Naive thymus-derived CD4-positive, alpha-beta T cell (primary cell): ENCODE measurements around the gene PCNX2. TPM values are rescaled to one million over a fixed set of nuclear protein-coding genes. Genes with fewer than 3 reads are reported as not detected.

Experiments used
- ATAC-seq: fragments of 150-1000 bp; cut with Tn5 transposase; 2 replicates; pipeline ENCODE4 v1.10.0; 2021; ENCODE audit warnings: mild to moderate bottlenecking, moderate library complexity
- CTCF ChIA-PET: fragments of 350-600 bp; sonication (Branson Sonifier 250); formaldehyde crosslinking; loops from one replicate; lab custom pipeline; 2021; ENCODE audit warnings: antibody characterized with exemption; lab: Charles Lee
- POLR2A ChIA-PET: fragments of 350-600 bp; sonication (Branson Sonifier 250); formaldehyde crosslinking; loops from one replicate; lab custom pipeline; 2021; ENCODE audit warnings: antibody characterized with exemption, inconsistent platforms; lab: Charles Lee
- DNase-seq, 9 donors: peaks; one replicate each; pipeline versions ENCODE4 v3.0.0 to v3.0.0-alpha.2; 2020 to 2022; ENCODE audit warnings: mixed read lengths in 1 of 9
- H3K27ac ChIP-seq: one replicate; pipeline ENCODE4 v1.7.0; 2013; ENCODE audit warnings: mild to moderate bottlenecking, low read depth, low read length, moderate library complexity
- H3K27me3 ChIP-seq, 2 donors: one replicate each; pipeline ENCODE4 v1.7.0; 2013; ENCODE audit warnings: low read length in 2 of 2, mild to moderate bottlenecking in 2 of 2, moderate library complexity in 2 of 2; ENCODE audit not compliant: control insufficient read depth in 2 of 2, insufficient read depth in 2 of 2
- H3K36me3 ChIP-seq, 3 experiments: 1 replicate in 2 of 3; 2 replicates in 1 of 3; pipeline ENCODE4 v1.7.0; 2013; ENCODE audit warnings: low read length in 3 of 3, mild to moderate bottlenecking in 3 of 3, moderate library complexity in 1 of 3; ENCODE audit not compliant: insufficient read depth in 3 of 3, control insufficient read depth in 2 of 3
- H3K4me1 ChIP-seq, 2 donors: one replicate each; pipeline ENCODE4 v1.7.0; 2013; ENCODE audit warnings: low read length in 2 of 2, mild to moderate bottlenecking in 2 of 2, moderate library complexity in 1 of 2; ENCODE audit not compliant: control insufficient read depth in 2 of 2, insufficient read depth in 2 of 2
- H3K4me3 ChIP-seq: 2 replicates; pipeline ENCODE4 v1.7.0; 2013; ENCODE audit warnings: mild to moderate bottlenecking, low read length
- H3K9me3 ChIP-seq, 3 experiments: 1 replicate in 2 of 3; 2 replicates in 1 of 3; pipeline ENCODE4 v1.7.0; 2013; ENCODE audit warnings: low read length in 3 of 3; ENCODE audit not compliant: control insufficient read depth in 2 of 3
- H3K27ac Mint-ChIP-seq, 9 donors: one replicate each; pipeline ENCODE4 v1.8.0; 2020 to 2022; ENCODE audit warnings: mixed read lengths in 9 of 9, mild to moderate bottlenecking in 8 of 9, moderate library complexity in 5 of 9, inconsistent platforms in 2 of 9
- H3K27me3 Mint-ChIP-seq, 5 donors: one replicate each; pipeline ENCODE4 v1.8.0; 2021 to 2022; ENCODE audit warnings: mixed read lengths in 5 of 5, mild to moderate bottlenecking in 1 of 5
- H3K36me3 Mint-ChIP-seq, 5 donors: one replicate each; pipeline ENCODE4 v1.8.0; 2020 to 2022; ENCODE audit warnings: mixed read lengths in 5 of 5, mild to moderate bottlenecking in 3 of 5, inconsistent platforms in 1 of 5
- H3K4me1 Mint-ChIP-seq, 7 donors: one replicate each; pipeline ENCODE4 v1.8.0; 2020 to 2022; ENCODE audit warnings: mixed read lengths in 7 of 7, mild to moderate bottlenecking in 3 of 7, inconsistent platforms in 1 of 7
- H3K4me3 Mint-ChIP-seq, 10 donors: one replicate each; pipeline ENCODE4 v1.8.0; 2020 to 2022; ENCODE audit warnings: mild to moderate bottlenecking in 10 of 10, mixed read lengths in 10 of 10, moderate library complexity in 6 of 10, inconsistent platforms in 2 of 10
- H3K9me3 Mint-ChIP-seq, 11 donors: one replicate each; pipeline ENCODE4 v1.8.0; 2020 to 2022; ENCODE audit warnings: mixed read lengths in 11 of 11, mild to moderate bottlenecking in 4 of 11, inconsistent platforms in 1 of 11, moderate library complexity in 1 of 11
- intact Hi-C, 2 donors: fragments of 100-400 bp; cut with micrococcal nuclease; formaldehyde crosslinking; loops; one replicate each; pipeline ENCODE4 v1.15.1; 2023
- polyA plus RNA-seq, 2 donors: library from polyadenylated mRNA; unstranded; fragments of 300-500 nt; fragmentation: Illumina TruSeq; gene quantifications; one replicate each; pipeline ENCODE4 v1.2.3, GENCODE V29; 2021
- total RNA-seq, 6 experiments: library from RNA in 5 of 6; stranded (reverse) in 5 of 6; gene quantifications; 1 replicate in 5 of 6; 2 replicates in 1 of 6; pipeline ENCODE4 v1.2.3 and lab custom pipeline; 2021 to 2026

PCNX2 gene
- total and polyA plus RNA-seq, 7 experiments from 2014 or later: 4.1 to 61.8 (median 45.1) TPM

DNA sequence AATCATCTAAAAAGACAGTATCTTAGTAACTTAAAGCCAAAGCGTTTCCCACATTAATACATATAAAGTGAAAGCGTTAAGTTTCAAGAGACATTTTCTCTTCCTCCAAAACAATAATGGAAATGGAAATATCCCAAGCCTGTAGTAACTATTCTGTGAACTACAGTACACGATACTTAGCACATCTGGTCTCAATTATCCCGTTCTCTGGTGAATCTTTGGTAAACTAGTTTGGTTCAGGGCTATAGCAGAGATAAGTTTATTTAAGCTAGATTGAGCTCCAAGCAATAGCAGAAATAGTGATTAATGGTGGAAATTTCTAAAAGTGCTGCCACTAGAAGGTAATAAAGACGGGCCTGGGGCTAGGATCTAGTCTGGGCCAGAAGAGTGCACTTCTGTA, 55.2 kb downstream of the PCNX2 start:
- ChIA-PET CTCF (no interaction called here), POLR2A (no interaction called here)
- intact Hi-C loops: loop anchor here (5.0 to 10.0 kb wide), 2 partner anchors 1373 to 1376 kb away; no protein-coding TSS in a partner anchor
- H3K4me1 ChIP-seq: no peaks in the 10 kb centered on the region
- no peaks in the 10 kb centered on the region for H3K27me3 ChIP-seq
- no peak for DNase-seq
- H3K4me3 Mint-ChIP-seq: no peak overlapping the region
- peaks cover 0 to 3% (median 0%) of the 10 kb centered on the region in 3 experiments for H3K36me3 ChIP-seq
- H3K9me3 ChIP-seq: no peaks in the 10 kb centered on the region
- no peak for ATAC-seq
- H3K36me3 Mint-ChIP-seq: peaks cover 4 to 28% (median 16%) of the 10 kb centered on the region in 5 donors
- peaks cover 0 to 14% (median 0%) of the 10 kb centered on the region in 7 donors for H3K4me1 Mint-ChIP-seq
- H3K27me3 Mint-ChIP-seq: no peaks in the 10 kb centered on the region
- H3K27ac ChIP-seq: no peak overlapping the region
- H3K27ac Mint-ChIP-seq: peak overlapping the region in 1 of 9 donors; percentile 32
- H3K9me3 Mint-ChIP-seq: no peaks in the 10 kb centered on the region
- no peak overlapping the region for H3K4me3 ChIP-seq

DNA sequence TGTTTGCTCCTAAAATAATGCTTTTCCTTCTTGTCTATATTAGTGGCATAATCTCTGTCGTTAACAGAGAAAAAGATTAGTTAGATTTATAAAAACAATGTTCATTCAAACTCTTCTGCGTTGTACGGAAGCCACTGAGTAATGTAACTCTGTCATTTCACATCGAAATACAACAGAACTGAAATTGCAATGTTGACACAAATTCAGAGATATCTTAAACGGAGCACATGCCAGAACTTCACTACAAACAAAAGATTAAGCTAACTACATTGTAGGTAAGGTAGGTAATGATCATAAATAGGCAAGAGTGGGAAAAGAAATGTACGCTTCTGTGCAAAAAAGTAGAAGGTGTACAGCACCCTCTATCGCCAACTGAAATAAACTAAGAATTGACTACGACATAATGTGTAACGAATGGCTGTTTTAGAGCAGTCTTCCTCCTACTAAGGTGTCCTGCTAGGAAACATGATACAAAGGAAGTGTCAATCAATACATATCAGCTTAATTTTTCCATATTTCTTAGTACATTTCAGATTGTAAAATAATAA, 56.6 kb downstream of the PCNX2 start:
- no peak overlapping the region for H3K27ac Mint-ChIP-seq
- H3K9me3 Mint-ChIP-seq: no peaks in the 10 kb centered on the region
- CTCF ChIA-PET: interaction anchor here (0.5 to 0.8 kb wide), 3 partner anchors 41 to 644 kb away, joined by 3 to 4 read pairs (median 3); no protein-coding TSS in a partner anchor
- no peak overlapping the region for H3K4me3 ChIP-seq
- DNase-seq: no peak
- no peaks in the 10 kb centered on the region for H3K27me3 ChIP-seq
- no peaks in the 10 kb centered on the region for H3K4me1 ChIP-seq
- intact Hi-C loops: no loop called here
- peaks cover 0 to 3% (median 0%) of the 10 kb centered on the region in 3 experiments for H3K36me3 ChIP-seq
- H3K9me3 ChIP-seq: no peaks in the 10 kb centered on the region
- POLR2A ChIA-PET: no interaction called here
- no peak overlapping the region for H3K4me3 Mint-ChIP-seq
- no peak overlapping the region for H3K27ac ChIP-seq
- no peaks in the 10 kb centered on the region for H3K27me3 Mint-ChIP-seq
- peaks cover 0 to 7% (median 0%) of the 10 kb centered on the region in 7 donors for H3K4me1 Mint-ChIP-seq
- H3K36me3 Mint-ChIP-seq: peaks cover 0 to 30% (median 11%) of the 10 kb centered on the region in 5 donors
- ATAC-seq: no peak

DNA sequence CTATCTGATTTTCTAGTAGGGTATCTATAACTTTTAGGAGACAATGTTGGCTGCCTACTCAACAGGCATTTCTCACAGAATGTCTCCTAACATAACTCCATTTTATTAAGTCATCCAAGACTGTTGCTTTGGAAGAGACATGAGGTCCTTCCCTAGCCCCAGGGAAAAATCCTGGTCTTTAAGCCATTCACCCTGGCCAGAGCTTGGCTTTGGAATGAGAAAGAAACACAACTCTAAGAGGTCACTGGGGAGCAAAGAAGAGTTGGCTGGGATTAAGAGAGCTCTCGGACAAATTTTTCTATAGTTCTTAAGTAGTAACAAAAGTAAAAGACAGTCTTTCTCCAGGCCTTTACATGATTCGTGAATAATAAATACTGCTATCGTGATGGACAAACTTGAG, 57.9 kb downstream of the PCNX2 start:
- CTCF ChIA-PET: no interaction called here
- no peak overlapping the region for H3K4me3 Mint-ChIP-seq
- DNase-seq: no peak
- H3K27me3 ChIP-seq: no peaks in the 10 kb centered on the region
- H3K4me1 Mint-ChIP-seq: peaks cover 0 to 7% (median 0%) of the 10 kb centered on the region in 7 donors
- H3K27me3 Mint-ChIP-seq: no peaks in the 10 kb centered on the region
- peaks cover 0 to 39% (median 16%) of the 10 kb centered on the region in 5 donors for H3K36me3 Mint-ChIP-seq
- no peak overlapping the region for H3K4me3 ChIP-seq
- ATAC-seq: no peak
- no peaks in the 10 kb centered on the region for H3K9me3 ChIP-seq
- intact Hi-C loops: no loop called here
- H3K27ac ChIP-seq: no peak overlapping the region
- H3K4me1 ChIP-seq: no peaks in the 10 kb centered on the region
- POLR2A ChIA-PET: no interaction called here
- H3K27ac Mint-ChIP-seq: no peak overlapping the region
- H3K36me3 ChIP-seq: peaks cover 0 to 3% (median 0%) of the 10 kb centered on the region in 3 experiments
- no peaks in the 10 kb centered on the region for H3K9me3 Mint-ChIP-seq

DNA sequence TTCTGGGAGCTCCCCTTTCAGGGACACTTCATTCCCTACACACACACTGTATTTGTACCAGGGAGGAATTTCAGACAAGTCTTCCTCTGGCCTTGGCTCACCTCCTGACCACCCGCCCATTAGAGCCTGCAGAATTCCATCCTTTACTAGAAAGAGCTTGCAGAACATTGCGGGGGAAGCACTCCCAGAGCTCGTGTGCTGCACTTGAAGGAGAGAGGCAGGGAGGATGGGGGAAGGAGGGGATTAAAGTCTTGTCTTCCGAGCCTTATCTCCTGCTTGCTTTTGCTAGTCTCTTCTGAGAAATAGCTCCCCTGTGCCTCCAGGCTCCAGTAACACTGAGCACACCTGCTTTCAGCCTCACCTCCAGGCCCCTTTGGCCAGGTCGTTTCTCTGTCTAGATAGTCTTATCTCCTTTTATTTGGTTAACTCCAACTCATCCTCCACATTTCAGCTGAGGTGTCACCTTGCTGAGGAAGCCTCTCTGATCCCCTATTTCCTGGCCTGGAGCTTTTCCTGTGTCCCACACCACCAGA, 62.0 kb downstream of the PCNX2 start:
- H3K9me3 Mint-ChIP-seq: no peaks in the 10 kb centered on the region
- peaks cover 0 to 14% (median 0%) of the 10 kb centered on the region in 7 donors for H3K4me1 Mint-ChIP-seq
- ATAC-seq (no peak), DNase-seq (no peak)
- H3K27ac Mint-ChIP-seq: no peak overlapping the region
- CTCF ChIA-PET: no interaction called here
- peaks cover 0 to 55% (median 23%) of the 10 kb centered on the region in 5 donors for H3K36me3 Mint-ChIP-seq
- H3K4me3 ChIP-seq: no peak overlapping the region
- intact Hi-C loops: no loop called here
- POLR2A ChIA-PET: no interaction called here
- H3K9me3 ChIP-seq: no peaks in the 10 kb centered on the region
- no peaks in the 10 kb centered on the region for H3K4me1 ChIP-seq
- H3K36me3 ChIP-seq: peaks cover 0 to 7% (median 3%) of the 10 kb centered on the region in 3 experiments
- no peak overlapping the region for H3K27ac ChIP-seq
- H3K4me3 Mint-ChIP-seq: no peak overlapping the region
- no peaks in the 10 kb centered on the region for H3K27me3 ChIP-seq
- H3K27me3 Mint-ChIP-seq: no peaks in the 10 kb centered on the region

DNA sequence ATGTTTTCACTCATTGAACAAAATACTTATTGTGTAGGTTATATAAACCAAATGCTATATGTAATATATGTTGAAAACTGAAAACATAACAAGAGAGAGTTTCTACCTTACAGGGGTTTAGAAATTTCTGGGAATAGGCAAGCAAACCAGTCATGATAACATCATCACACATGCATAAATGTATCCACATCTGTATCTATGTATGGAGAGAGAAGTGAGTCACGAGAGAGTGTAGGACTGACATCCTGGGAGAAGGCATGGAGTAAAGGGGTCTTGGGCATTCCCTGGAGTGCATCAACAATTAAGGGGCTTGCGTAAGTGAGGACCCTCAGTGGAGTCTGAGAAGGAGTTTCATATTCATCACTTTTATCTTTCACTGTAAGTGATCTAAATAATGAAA, 65.5 kb downstream of the PCNX2 start:
- Mint-ChIP-seq H3K36me3 (peaks cover 6 to 56% (median 17%) of the 10 kb centered on the region in 5 donors), H3K27me3 (no peaks in the 10 kb centered on the region), H3K9me3 (no peaks in the 10 kb centered on the region), H3K4me1 (peaks cover 0 to 18% (median 0%) of the 10 kb centered on the region in 7 donors), H3K27ac (no peak overlapping the region), H3K4me3 (no peak overlapping the region)
- Histone ChIP-seq H3K27me3 (no peaks in the 10 kb centered on the region), H3K4me1 (no peaks in the 10 kb centered on the region), H3K9me3 (no peaks in the 10 kb centered on the region), H3K27ac (no peak overlapping the region), H3K4me3 (no peak overlapping the region), H3K36me3 (peaks cover 0 to 7% (median 0%) of the 10 kb centered on the region in 3 experiments)
- ChIA-PET POLR2A (no interaction called here), CTCF (no interaction called here)
- intact Hi-C loops: no loop called here
- ATAC-seq (no peak), DNase-seq (no peak)

DNA sequence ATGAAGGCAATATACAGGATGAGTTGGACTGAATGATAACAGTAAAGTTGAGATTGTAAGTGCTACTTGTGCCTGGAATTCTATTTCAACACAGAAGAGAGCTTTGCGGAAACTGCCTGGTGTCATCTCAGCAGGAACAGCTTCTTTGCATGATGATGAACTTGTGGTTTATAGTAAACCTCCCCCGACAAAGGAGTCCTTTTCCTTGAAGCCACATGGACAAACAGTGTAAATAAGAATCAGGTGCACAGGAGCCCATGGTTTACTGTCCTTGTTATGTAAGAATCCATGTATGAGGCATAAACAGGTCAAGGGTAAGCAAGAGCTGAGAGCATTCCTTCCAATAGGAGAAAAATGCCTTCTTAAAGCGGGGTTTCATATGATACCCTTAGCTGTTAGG, 66.2 kb downstream of the PCNX2 start:
- Histone ChIP-seq H3K27me3 (no peaks in the 10 kb centered on the region), H3K4me3 (no peak overlapping the region), H3K9me3 (no peaks in the 10 kb centered on the region), H3K36me3 (peaks cover 0 to 7% (median 0%) of the 10 kb centered on the region in 3 experiments), H3K27ac (no peak overlapping the region), H3K4me1 (no peaks in the 10 kb centered on the region)
- POLR2A ChIA-PET: no interaction called here
- intact Hi-C loops: loop anchor here in 1 of 2 donors (5.0 kb wide), 1 partner anchor 307 kb away; no protein-coding TSS in a partner anchor
- Mint-ChIP-seq H3K4me3 (no peak overlapping the region), H3K9me3 (no peaks in the 10 kb centered on the region), H3K4me1 (peaks cover 0 to 18% (median 0%) of the 10 kb centered on the region in 7 donors), H3K27ac (no peak overlapping the region), H3K36me3 (peaks cover 6 to 50% (median 17%) of the 10 kb centered on the region in 5 donors), H3K27me3 (no peaks in the 10 kb centered on the region)
- CTCF ChIA-PET: no interaction called here
- no peak for ATAC-seq
- no peak for DNase-seq
